SU-DHL-6 (cell line): ENCODE results near the gene RNF187.

Source experiments
- H2AFZ ChIP-seq: fragments of 200-600 bp; sonication (generic); 2 replicates; pipeline ENCODE4 v1.6.1; 2014; ENCODE audit warnings: low read depth, mild to moderate bottlenecking, moderate library complexity, mixed read lengths, antibody characterized with exemption, low read length; ENCODE audit not compliant: severe bottlenecking
- H3F3A ChIP-seq: fragments of 200-600 bp; shearing (Covaris generic); 2 replicates; pipeline ENCODE4 v1.6.0; 2016; ENCODE audit warnings: antibody characterized with exemption, mild to moderate bottlenecking; ENCODE audit not compliant: insufficient read depth
- H3K27ac ChIP-seq: fragments of 200-600 bp; sonication (generic); 2 replicates; pipeline ENCODE4 v1.5.1; 2016; ENCODE audit warnings: low read depth, mild to moderate bottlenecking, low read length, moderate library complexity, mixed read lengths
- H3K27me3 ChIP-seq: fragments of 200-600 bp; sonication (generic), shearing (Covaris generic); 2 replicates; pipeline ENCODE4 v1.6.0; 2014; ENCODE audit warnings: mild to moderate bottlenecking, low read length
- H3K36me3 ChIP-seq: fragments of 200-600 bp; sonication (generic); 2 replicates; pipeline ENCODE4 v1.6.1; 2014; ENCODE audit warnings: mild to moderate bottlenecking, low read length, mixed read lengths
- H3K4me2 ChIP-seq: fragments of 300-600, 200-600 bp; shearing (Covaris generic), sonication (generic); 2 replicates; pipeline ENCODE4 v1.6.0; 2014; ENCODE audit warnings: low read length, low read depth, mild to moderate bottlenecking; ENCODE audit not compliant: poor library complexity, severe bottlenecking
- H3K4me3 ChIP-seq: fragments of 200-600 bp; sonication (generic); 2 replicates; pipeline ENCODE4 v1.5.1; 2014; ENCODE audit warnings: antibody characterized with exemption, low read length, mild to moderate bottlenecking, mixed read lengths; ENCODE audit not compliant: insufficient read depth, poor library complexity, severe bottlenecking
- H3K79me2 ChIP-seq: fragments of 200-600 bp; sonication (generic); 2 replicates; pipeline ENCODE4 v1.6.1; 2014; ENCODE audit warnings: mild to moderate bottlenecking, low read length, moderate library complexity; ENCODE audit not compliant: insufficient read depth
- H3K9ac ChIP-seq: fragments of 200-600 bp; sonication (generic); 2 replicates; pipeline ENCODE4 v1.7.0; 2014; ENCODE audit warnings: mild to moderate bottlenecking, low read length
- H3K9me2 ChIP-seq: fragments of 200-600 bp; sonication (generic); replicated peaks from 2 replicates; pipeline ENCODE4 v1.6.1; 2014; ENCODE audit warnings: low read length; ENCODE audit not compliant: insufficient read depth
- H3K9me3 ChIP-seq: fragments of 200-600 bp; sonication (generic); 2 replicates; pipeline ENCODE4 v1.6.1; 2014; ENCODE audit warnings: low read length, mixed read lengths; ENCODE audit not compliant: insufficient read depth
- H4K20me1 ChIP-seq: fragments of 200-600 bp; sonication (generic); 2 replicates; pipeline ENCODE4 v1.6.1; 2014; ENCODE audit warnings: low read depth, mild to moderate bottlenecking, antibody characterized with exemption, low read length, moderate library complexity, mixed read lengths
- CTCF ChIP-seq: fragments of 200-600 bp; sonication (generic); IDR thresholded peaks from one replicate; pipeline ENCODE4 v1.5.1; 2017; ENCODE audit warnings: antibody characterized with exemption, mild to moderate bottlenecking, low read length, moderate library complexity; ENCODE audit not compliant: insufficient read depth, poor library complexity, severe bottlenecking
- EZH2phosphoT487 ChIP-seq: fragments of 200-600 bp; sonication (generic), shearing (Covaris generic); conservative IDR thresholded peaks from 2 replicates; pipeline ENCODE4 v1.6.1; 2018; ENCODE audit warnings: mild to moderate bottlenecking, antibody characterized with exemption, low read length, moderate library complexity, mixed read lengths

The RNF187 gene

GRCh38 chr1:228440761-228441500 is 46.3 kb upstream of the RNF187 start:
- Histone ChIP-seq H3K9ac (no peak overlapping the region), H4K20me1 (no peaks in the 10 kb centered on the region), H3K9me3 (no peaks in the 10 kb centered on the region), H3K27me3 (no peaks in the 10 kb centered on the region), H3K9me2 (no peaks in the 10 kb centered on the region), H3K4me3 (no peak overlapping the region), H3K79me2 (no peaks in the 10 kb centered on the region), H3K36me3 (no peaks in the 10 kb centered on the region), H3K4me2 (no peak overlapping the region), H3F3A (no peaks in the 10 kb centered on the region), H2AFZ (no peak overlapping the region), H3K27ac (no peak overlapping the region)
- TF ChIP-seq CTCF = no peak
- TF ChIP-seq EZH2phosphoT487 = no peak

- H3K9me3 ChIP-seq = no peaks in the 10 kb centered on the region
- no peak overlapping the region for H3K27ac ChIP-seq
- no peak overlapping the region for H3K4me3 ChIP-seq
- no peak overlapping the region for H2AFZ ChIP-seq
- TF ChIP-seq CTCF (no peak), EZH2phosphoT487 (no peak)
- H4K20me1 ChIP-seq = no peaks in the 10 kb centered on the region
- H3K4me2 ChIP-seq = no peak overlapping the region
- no peaks in the 10 kb centered on the region for H3K79me2 ChIP-seq
- no peaks in the 10 kb centered on the region for H3K9me2 ChIP-seq
- H3F3A ChIP-seq = no peaks in the 10 kb centered on the region
- no peak overlapping the region for H3K9ac ChIP-seq
- H3K36me3 ChIP-seq = no peaks in the 10 kb centered on the region
- no peaks in the 10 kb centered on the region for H3K27me3 ChIP-seq
Observed at GRCh38 chr1:228443395-228443794, 43.8 kb upstream of the RNF187 start.

- no peak overlapping the region for H3K4me3 ChIP-seq
- H3K9ac ChIP-seq = no peak overlapping the region
- no peaks in the 10 kb centered on the region for H3K27me3 ChIP-seq
- H3K27ac ChIP-seq = no peak overlapping the region
- H3K36me3 ChIP-seq = no peaks in the 10 kb centered on the region
- no peaks in the 10 kb centered on the region for H3K9me2 ChIP-seq
- H3F3A ChIP-seq = no peaks in the 10 kb centered on the region
- no peaks in the 10 kb centered on the region for H3K79me2 ChIP-seq
- H3K9me3 ChIP-seq = no peaks in the 10 kb centered on the region
- peak overlapping the region; percentile 14 for H3K4me2 ChIP-seq
- H4K20me1 ChIP-seq = no peaks in the 10 kb centered on the region
- TF ChIP-seq CTCF = no peak
- TF ChIP-seq EZH2phosphoT487 = no peak
- peak overlapping the region; percentile 63 for H2AFZ ChIP-seq
Observed at GRCh38 chr1:228445490-228445842, 41.7 kb upstream of the RNF187 start.
